GM23338 (cell line): ENCODE measurements around the gene FTO. TPM values are rescaled to one million over a fixed set of nuclear protein-coding genes. Genes with fewer than 3 reads are reported as not detected.

Experiments used
- ATAC-seq: fragments of 200-7000 bp; cut with Tn5 transposase; 3 replicates; pipeline ENCODE4 v1.9.1; 2020
- DNase-seq: peaks from one replicate; pipeline ENCODE4 v3.0.0-alpha.2; 2015; ENCODE audit warnings: low spot score
- H2AFZ ChIP-seq: fragments of 200-600 bp; sonication (generic); 2 replicates; pipeline ENCODE4 v1.8.0; 2016; ENCODE audit warnings: antibody characterized with exemption, mild to moderate bottlenecking, moderate library complexity
- H3F3A ChIP-seq: fragments of 200-600 bp; sonication (generic); replicated peaks from 2 replicates; pipeline ENCODE4 v1.8.0; 2017; ENCODE audit warnings: antibody characterized with exemption, mixed run types, low read depth
- H3K27ac ChIP-seq: fragments of 200-600 bp; sonication (generic); 2 replicates; pipeline ENCODE4 v1.6.1; 2016; ENCODE audit warnings: low read depth
- H3K27me3 ChIP-seq: fragments of 200-600 bp; sonication (generic); 2 replicates; pipeline ENCODE4 v1.8.0; 2016; ENCODE audit warnings: mild to moderate bottlenecking, mixed run types, moderate library complexity; ENCODE audit not compliant: insufficient read depth
- H3K36me3 ChIP-seq: fragments of 200-600 bp; sonication (generic); 2 replicates; pipeline ENCODE4 v1.8.0; 2016; ENCODE audit warnings: mild to moderate bottlenecking; ENCODE audit not compliant: insufficient read depth
- H3K4me1 ChIP-seq: fragments of 200-600 bp; sonication (generic); 2 replicates; pipeline ENCODE4 v1.8.0; 2016; ENCODE audit warnings: mild to moderate bottlenecking, moderate library complexity; ENCODE audit not compliant: insufficient read depth
- H3K4me2 ChIP-seq: fragments of 200-600 bp; sonication (generic); 2 replicates; pipeline ENCODE4 v1.7.1; 2017; ENCODE audit warnings: mixed run types
- H3K4me3 ChIP-seq: fragments of 200-600 bp; sonication (generic); 2 replicates; pipeline ENCODE4 v1.6.1; 2016; ENCODE audit warnings: mixed run types
- H3K79me2 ChIP-seq: fragments of 200-600 bp; sonication (generic); replicated peaks from 2 replicates; pipeline ENCODE4 v1.8.0; 2017; ENCODE audit warnings: mild to moderate bottlenecking; ENCODE audit not compliant: insufficient read depth
- H3K9me2 ChIP-seq: fragments of 200-600 bp; sonication (generic); 2 replicates; pipeline ENCODE4 v1.8.0; 2017; ENCODE audit not compliant: insufficient read depth
- H4K20me1 ChIP-seq: fragments of 200-600 bp; sonication (generic); replicated peaks from 2 replicates; pipeline ENCODE4 v1.8.0; 2017; ENCODE audit warnings: mild to moderate bottlenecking; ENCODE audit not compliant: insufficient read depth
- H3K27ac Mint-ChIP-seq: 2 replicates; pipeline ENCODE4 v1.8.0; 2020; ENCODE audit warnings: inconsistent platforms, mild to moderate bottlenecking, moderate library complexity, mixed read lengths
- H3K27me3 Mint-ChIP-seq: 3 replicates; pipeline ENCODE4 v1.8.0; 2022; ENCODE audit warnings: low read depth, mild to moderate bottlenecking, moderate library complexity, mixed read lengths, inconsistent platforms; ENCODE audit not compliant: insufficient read depth, poor library complexity
- H3K36me3 Mint-ChIP-seq: 3 replicates; pipeline ENCODE4 v1.8.0; 2021; ENCODE audit warnings: low read depth, mild to moderate bottlenecking, inconsistent platforms, moderate library complexity, mixed read lengths
- H3K4me1 Mint-ChIP-seq: 3 replicates; pipeline ENCODE4 v1.8.0; 2020; ENCODE audit warnings: mild to moderate bottlenecking, inconsistent platforms, mixed read lengths
- H3K4me3 Mint-ChIP-seq: 3 replicates; pipeline ENCODE4 v1.8.0; 2021; ENCODE audit warnings: moderate library complexity, mild to moderate bottlenecking, inconsistent platforms, mixed read lengths
- H3K9me3 Mint-ChIP-seq: 3 replicates; pipeline ENCODE4 v1.8.0; 2020; ENCODE audit warnings: moderate library complexity, mild to moderate bottlenecking, inconsistent platforms, mixed read lengths
- CREB1 ChIP-seq: fragments of 250-450 bp; sonication (Bioruptor Pico); IDR thresholded peaks from 2 replicates; pipeline ENCODE4 v1.5.0; 2020; ENCODE audit warnings: low read depth, mild to moderate bottlenecking, moderate library complexity
- CTCF ChIP-seq, 2 experiments: fragments of 200-600 bp in 1 of 2; sonication (generic) in 1 of 2; conservative IDR thresholded peaks; 2 replicates each; pipeline versions ENCODE4 v1.5.1 to v1.6.1; 2016 to 2017; ENCODE audit warnings: antibody characterized with exemption in 2 of 2, low read depth in 2 of 2, mild to moderate bottlenecking in 2 of 2, moderate library complexity in 1 of 2
- ETS1 ChIP-seq: IDR thresholded peaks from 2 replicates; pipeline ENCODE4 v1.6.1; 2016; ENCODE audit warnings: antibody characterized with exemption
- EZH2 ChIP-seq: fragments of 200-600 bp; sonication (generic); IDR thresholded peaks from one replicate; pipeline ENCODE4 v1.8.0; 2017; ENCODE audit warnings: antibody characterized with exemption, mild to moderate bottlenecking, low read depth; ENCODE audit not compliant: unreplicated experiment
- EZH2phosphoT487 ChIP-seq: fragments of 200-600 bp; sonication (generic); IDR thresholded peaks from one replicate; pipeline ENCODE4 v1.8.1; 2018; ENCODE audit warnings: antibody characterized with exemption; ENCODE audit not compliant: unreplicated experiment
- JUNB ChIP-seq: IDR thresholded peaks from one replicate; pipeline ENCODE4 v1.6.1; 2016; ENCODE audit warnings: antibody characterized with exemption; ENCODE audit not compliant: unreplicated experiment
- NANOG ChIP-seq: IDR thresholded peaks from 2 replicates; pipeline ENCODE4 v1.6.1; 2016; ENCODE audit warnings: antibody characterized with exemption, borderline replicate concordance
- POLR2AphosphoS5 ChIP-seq: IDR thresholded peaks from 2 replicates; pipeline ENCODE4 v1.6.1; 2016; ENCODE audit warnings: antibody characterized with exemption, low read depth
- REST ChIP-seq: IDR thresholded peaks from one replicate; pipeline ENCODE4 v1.6.1; 2018; ENCODE audit warnings: antibody characterized with exemption; ENCODE audit not compliant: unreplicated experiment
- STAT1 ChIP-seq: IDR thresholded peaks from one replicate; pipeline ENCODE4 v1.6.1; 2016; ENCODE audit warnings: antibody characterized with exemption; ENCODE audit not compliant: unreplicated experiment
- ZNF114 ChIP-seq: fragments of 250-450 bp; sonication (Bioruptor Pico); IDR thresholded peaks from 2 replicates; pipeline ENCODE4 v1.5.0; 2020; ENCODE audit warnings: mild to moderate bottlenecking, moderate library complexity
- ZNF331 ChIP-seq: fragments of 250-450 bp; sonication (Bioruptor Pico); IDR thresholded peaks from 2 replicates; pipeline ENCODE4 v1.5.0; 2020; ENCODE audit warnings: low read depth, mild to moderate bottlenecking, moderate library complexity
- ZNF462 ChIP-seq: fragments of 250-450 bp; sonication (Bioruptor Pico); IDR thresholded peaks from 2 replicates; pipeline ENCODE4 v1.5.0; 2020; ENCODE audit warnings: mild to moderate bottlenecking, moderate library complexity
- polyA plus RNA-seq: library from polyadenylated mRNA; unstranded; fragments of >200 nt; fragmentation: Nextera tagmentation; extraction: Ambion mirVana; gene quantifications from 2 replicates; pipeline ENCODE4 v1.2.1, GENCODE V29; 2016
- total RNA-seq: library from RNA; depleted of rRNA; stranded (reverse); fragments of >200 nt; shearing (Covaris generic); gene quantifications from 2 replicates; pipeline ENCODE4 v1.2.3, GENCODE V29; 2014

Gene FTO
- total and polyA plus RNA-seq, 2 experiments from 2014 or later = 17.7 to 69.6 TPM

GRCh38 chr16:53866520-53866919, 162.6 kb downstream of the FTO start:
- Histone ChIP-seq H3K36me3 (no peaks in the 10 kb centered on the region), H4K20me1 (no peaks in the 10 kb centered on the region), H3K79me2 (no peaks in the 10 kb centered on the region), H3F3A (no peaks in the 10 kb centered on the region), H3K4me3 (no peak overlapping the region), H3K27ac (no peak overlapping the region), H3K9me2 (no peaks in the 10 kb centered on the region), H3K4me1 (peaks cover 15% of the 10 kb centered on the region), H3K27me3 (no peaks in the 10 kb centered on the region), H3K4me2 (no peak overlapping the region), H2AFZ (no peak overlapping the region)
- Mint-ChIP-seq H3K27me3 (no peaks in the 10 kb centered on the region), H3K4me3 (no peak overlapping the region), H3K36me3 (peaks cover 13% of the 10 kb centered on the region), H3K9me3 (no peaks in the 10 kb centered on the region; the same call in 2 of the 3 replicates), H3K27ac (no peak overlapping the region), H3K4me1 (peaks cover 21% of the 10 kb centered on the region)
- ATAC-seq (no peak), DNase-seq (no peak)
- TF ChIP-seq ZNF114 (no peak), STAT1 (no peak), EZH2phosphoT487 (no peak), REST (no peak), ZNF331 (CRISPR knock-in tag) (no peak), CREB1 (CRISPR knock-in tag) (no peak), ZNF462 (CRISPR knock-in tag) (no peak), CTCF (conservative IDR thresholded peaks at IDR 0.05; ENCODE audit: low read depth in 2 of 2) (no peak), POLR2AphosphoS5 (no peak), JUNB (no peak), ETS1 (no peak), NANOG (no peak), EZH2 (no peak)
